Loucy (cell line): ENCODE results near the gene BTBD9.

Experiments
- H2AFZ ChIP-seq: fragments of 200-600 bp; sonication (generic); 2 replicates; pipeline ENCODE4 v1.6.0; 2016; ENCODE audit warnings: antibody characterized with exemption, mild to moderate bottlenecking, low read length, moderate library complexity
- H3F3A ChIP-seq: fragments of 200-600 bp; 2 replicates; pipeline ENCODE4 v1.6.0; 2016; ENCODE audit warnings: antibody characterized with exemption, low read depth, mild to moderate bottlenecking
- H3K27me3 ChIP-seq: fragments of 200-600 bp; sonication (generic); 2 replicates; pipeline ENCODE4 v1.6.1; 2014; ENCODE audit warnings: low read length, mild to moderate bottlenecking; ENCODE audit not compliant: insufficient read depth, poor library complexity, severe bottlenecking
- H3K36me3 ChIP-seq: fragments of 200-600 bp; sonication (generic); 2 replicates; pipeline ENCODE4 v1.6.1; 2016; ENCODE audit warnings: low read length; ENCODE audit not compliant: insufficient read depth
- H3K4me1 ChIP-seq: fragments of 200-600 bp; sonication (generic); 2 replicates; pipeline ENCODE4 v1.5.1; 2014; ENCODE audit warnings: low read length, mild to moderate bottlenecking; ENCODE audit not compliant: insufficient read depth, poor library complexity, severe bottlenecking
- H3K4me2 ChIP-seq: fragments of 200-600 bp; sonication (generic); 2 replicates; pipeline ENCODE4 v1.6.0; 2014; ENCODE audit warnings: antibody characterized with exemption, low read length, low read depth, mild to moderate bottlenecking; ENCODE audit not compliant: poor library complexity, severe bottlenecking
- H3K4me3 ChIP-seq: fragments of 200-600 bp; sonication (generic); 2 replicates; pipeline ENCODE4 v1.5.1; 2014; ENCODE audit warnings: low read length, mild to moderate bottlenecking, mixed read lengths; ENCODE audit not compliant: poor library complexity, severe bottlenecking
- H3K79me2 ChIP-seq: fragments of 200-600 bp; sonication (generic); 2 replicates; pipeline ENCODE4 v1.6.1; 2014; ENCODE audit warnings: low read length; ENCODE audit not compliant: insufficient read depth
- H3K9ac ChIP-seq: fragments of 200-600 bp; sonication (generic); 2 replicates; pipeline ENCODE4 v1.6.0; 2014; ENCODE audit warnings: mild to moderate bottlenecking, low read depth, low read length, moderate library complexity; ENCODE audit not compliant: poor library complexity, severe bottlenecking
- H3K9me2 ChIP-seq: fragments of 200-600 bp; sonication (generic); replicated peaks from 2 replicates; pipeline ENCODE4 v1.6.1; 2016; ENCODE audit warnings: low read depth, low read length, mixed read lengths
- H3K9me3 ChIP-seq: fragments of 200-600 bp; sonication (generic); 2 replicates; pipeline ENCODE4 v1.6.1; 2014; ENCODE audit warnings: mild to moderate bottlenecking, antibody characterized with exemption, low read length, low read depth; ENCODE audit not compliant: insufficient read depth
- H4K20me1 ChIP-seq: fragments of 200-600 bp; sonication (generic); 2 replicates; pipeline ENCODE4 v1.6.0; 2014; ENCODE audit warnings: antibody characterized with exemption, low read length, mild to moderate bottlenecking; ENCODE audit not compliant: insufficient read depth, poor library complexity, severe bottlenecking
- CTCF ChIP-seq: fragments of 200-600 bp; sonication (generic); conservative IDR thresholded peaks from 2 replicates; pipeline ENCODE4 v1.5.1; 2014; ENCODE audit warnings: mild to moderate bottlenecking, antibody characterized with exemption, low read length
- EZH2phosphoT487 ChIP-seq: fragments of 200-600 bp; IDR thresholded peaks from 2 replicates; pipeline ENCODE4 v1.6.1; 2018; ENCODE audit warnings: antibody characterized with exemption, mild to moderate bottlenecking, moderate library complexity, borderline replicate concordance

BTBD9 gene

DNA sequence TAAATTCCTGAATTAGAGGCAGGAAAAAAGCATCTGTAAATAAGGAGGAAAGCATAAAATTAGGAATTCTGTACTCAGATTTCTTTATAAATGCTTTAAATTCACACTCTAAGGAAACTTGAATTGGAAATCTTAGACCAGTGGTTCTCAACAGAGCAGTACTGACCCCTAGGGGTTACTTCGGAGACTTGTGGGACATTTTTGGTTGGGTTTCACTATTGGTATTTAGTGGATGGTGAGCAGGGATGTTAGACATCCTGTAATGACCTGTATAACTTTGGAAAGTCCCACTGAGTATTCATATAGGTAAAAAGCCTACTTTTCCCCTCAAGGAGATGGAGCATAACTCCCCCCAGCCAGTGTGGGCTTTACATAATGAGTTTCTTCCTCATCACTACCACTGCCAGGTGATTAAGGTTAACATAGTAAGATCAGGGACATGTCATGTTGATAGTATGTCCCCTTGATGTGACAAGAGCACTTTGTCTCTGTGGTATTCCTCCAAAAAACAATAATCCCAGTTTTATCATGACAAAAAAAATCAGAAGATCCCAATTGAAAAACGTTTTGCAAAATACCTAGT lies 32.2 kb upstream of the BTBD9 start:
- TF ChIP-seq CTCF = peak; percentile 90
- no peak for TF ChIP-seq EZH2phosphoT487
- H3K9ac ChIP-seq = no peak overlapping the region
- H3K9me2 ChIP-seq = no peaks in the 10 kb centered on the region
- H3K4me3 ChIP-seq = no peak overlapping the region
- no peak overlapping the region for H3K4me2 ChIP-seq
- H4K20me1 ChIP-seq = no peaks in the 10 kb centered on the region
- H3F3A ChIP-seq = 0 out of 2 replicates have a peak, but pooled peaks cover 3% of the 10 kb centered on the region
- H3K4me1 ChIP-seq = no peaks in the 10 kb centered on the region
- H3K79me2 ChIP-seq = no peaks in the 10 kb centered on the region
- no peak overlapping the region for H2AFZ ChIP-seq
- no peaks in the 10 kb centered on the region for H3K27me3 ChIP-seq
- peaks cover 26% of the 10 kb centered on the region; the same call in 1 of the 2 replicates for H3K36me3 ChIP-seq
- H3K9me3 ChIP-seq = no peaks in the 10 kb centered on the region

GRCh38 chr6:38658418-38659167 lies 18.9 kb upstream of the BTBD9 start:
- Histone ChIP-seq H3K9me3 (no peaks in the 10 kb centered on the region), H3F3A (no peaks in the 10 kb centered on the region), H3K9me2 (no peaks in the 10 kb centered on the region), H3K4me2 (no peak overlapping the region), H3K79me2 (no peaks in the 10 kb centered on the region), H3K27me3 (no peaks in the 10 kb centered on the region), H2AFZ (no peak overlapping the region), H3K4me3 (no peak overlapping the region), H3K9ac (no peak overlapping the region), H3K36me3 (no peaks in the 10 kb centered on the region), H3K4me1 (no peaks in the 10 kb centered on the region), H4K20me1 (no peaks in the 10 kb centered on the region)
- no peak for TF ChIP-seq EZH2phosphoT487
- TF ChIP-seq CTCF = no peak

- no peak for TF ChIP-seq CTCF
- TF ChIP-seq EZH2phosphoT487 = no peak
- H3F3A ChIP-seq = no peaks in the 10 kb centered on the region
- H3K4me1 ChIP-seq = no peaks in the 10 kb centered on the region
- no peak overlapping the region for H3K9ac ChIP-seq
- no peaks in the 10 kb centered on the region for H3K9me2 ChIP-seq
- no peaks in the 10 kb centered on the region for H4K20me1 ChIP-seq
- no peaks in the 10 kb centered on the region for H3K36me3 ChIP-seq
- H2AFZ ChIP-seq = no peak overlapping the region
- no peaks in the 10 kb centered on the region for H3K79me2 ChIP-seq
- no peak overlapping the region for H3K4me3 ChIP-seq
- no peak overlapping the region for H3K4me2 ChIP-seq
- H3K27me3 ChIP-seq = no peaks in the 10 kb centered on the region
- H3K9me3 ChIP-seq = no peaks in the 10 kb centered on the region
These were observed 17.2 kb upstream of the BTBD9 start for GRCh38 chr6:38656896-38657295.
